IPS-18c (cell line): ENCODE measurements around the gene BCS1L.
A peak's percentile ranks its signal among the peaks of the same experiment; 100 is the strongest.

ENCODE experiments used
- H3K4me3 ChIP-seq: 2 replicates; pipeline ENCODE4 v1.7.0; 2013; ENCODE audit warnings: low read depth, mild to moderate bottlenecking, low read length, moderate library complexity; ENCODE audit not compliant: insufficient read depth
- H3K9me3 ChIP-seq: one replicate; pipeline ENCODE4 v1.6.1; 2013; ENCODE audit warnings: mild to moderate bottlenecking, low read length, moderate library complexity; ENCODE audit not compliant: control insufficient read depth, insufficient read depth

Gene BCS1L

DNA sequence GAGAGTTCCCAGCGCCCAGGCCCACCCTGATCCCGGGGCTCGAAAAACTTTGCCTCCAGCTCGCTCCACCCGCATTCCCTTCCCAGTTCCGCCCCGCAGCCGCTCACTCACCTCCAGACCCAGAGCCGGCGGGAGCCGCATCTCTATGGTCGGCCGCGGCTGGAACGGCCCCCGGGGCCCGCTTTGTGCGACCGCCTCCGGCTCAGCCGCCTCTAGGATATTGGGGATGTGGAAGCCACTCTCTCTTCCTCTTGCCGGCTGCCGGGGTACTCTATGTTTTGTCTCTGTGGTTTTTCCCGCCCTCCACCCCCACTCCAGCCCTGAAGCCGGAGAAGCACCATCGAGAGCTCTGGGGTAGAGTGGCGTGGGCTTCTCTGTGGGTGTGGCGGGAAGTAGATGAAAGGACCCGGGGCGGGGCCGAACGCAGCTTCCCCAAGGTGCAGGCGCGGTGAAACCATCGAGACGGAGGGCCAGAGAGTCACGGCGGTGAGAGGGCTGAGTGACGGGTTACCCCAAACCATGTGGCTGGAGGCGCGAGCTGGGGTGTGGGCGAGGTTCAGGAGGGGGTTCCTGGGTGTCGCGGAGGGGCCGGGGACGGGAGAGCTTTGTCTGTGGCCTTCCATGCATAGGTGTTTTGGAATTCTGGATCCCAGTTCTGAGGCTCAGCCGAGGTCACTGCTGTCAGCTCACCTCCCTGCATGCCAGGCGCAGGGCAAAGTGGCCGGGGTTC lies at the start of gene BCS1L, which contains the start of gene ZNF142:
BCS1L (plus strand) TSS at position 426 of the 730 bp plus-strand sequence. CDS start 1,305 bp downstream, outside the sequence.
ZNF142 (minus strand) TSS at position 366 of the 730 bp plus-strand sequence. CDS start 3,194 bp downstream, outside the sequence.
- Histone ChIP-seq H3K4me3 (peak within 1 kb of the TSS; percentile 95), H3K9me3 (no peaks in the 10 kb centered on the region)

GRCh38 chr2:218615868-218616315 lies 43.6 kb upstream of the BCS1L start:
- no peak overlapping the region for H3K4me3 ChIP-seq
- no peaks in the 10 kb centered on the region for H3K9me3 ChIP-seq

- Histone ChIP-seq H3K9me3 (no peaks in the 10 kb centered on the region), H3K4me3 (no peak overlapping the region)
These were observed 41.2 kb upstream of the BCS1L start for GRCh38 chr2:218618102-218618860.

- Histone ChIP-seq H3K4me3 (no peak overlapping the region), H3K9me3 (no peaks in the 10 kb centered on the region)
These were observed 38.5 kb upstream of the BCS1L start for GRCh38 chr2:218621007-218621406.

GRCh38 chr2:218622606-218623365 lies 36.7 kb upstream of the BCS1L start:
- H3K9me3 ChIP-seq: no peaks in the 10 kb centered on the region
- H3K4me3 ChIP-seq: no peak overlapping the region

DNA sequence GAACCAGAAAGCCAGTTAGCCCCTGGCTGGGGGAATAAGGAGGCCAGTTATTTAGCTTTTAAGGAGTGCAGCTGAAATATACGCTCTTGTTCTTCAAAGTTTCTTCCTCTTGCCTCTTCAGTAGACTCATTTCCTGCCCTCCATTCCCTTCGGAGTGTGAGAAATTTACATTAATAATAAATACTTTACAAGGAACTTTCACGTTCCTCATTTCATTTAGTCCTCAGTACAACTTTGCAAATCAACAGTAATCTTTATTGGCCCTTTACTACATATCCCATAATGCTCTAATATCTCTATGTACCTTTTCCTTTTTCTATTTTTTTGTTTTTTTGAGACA lies 36.1 kb upstream of the BCS1L start:
- H3K4me3 ChIP-seq: no peak overlapping the region
- no peaks in the 10 kb centered on the region for H3K9me3 ChIP-seq

DNA sequence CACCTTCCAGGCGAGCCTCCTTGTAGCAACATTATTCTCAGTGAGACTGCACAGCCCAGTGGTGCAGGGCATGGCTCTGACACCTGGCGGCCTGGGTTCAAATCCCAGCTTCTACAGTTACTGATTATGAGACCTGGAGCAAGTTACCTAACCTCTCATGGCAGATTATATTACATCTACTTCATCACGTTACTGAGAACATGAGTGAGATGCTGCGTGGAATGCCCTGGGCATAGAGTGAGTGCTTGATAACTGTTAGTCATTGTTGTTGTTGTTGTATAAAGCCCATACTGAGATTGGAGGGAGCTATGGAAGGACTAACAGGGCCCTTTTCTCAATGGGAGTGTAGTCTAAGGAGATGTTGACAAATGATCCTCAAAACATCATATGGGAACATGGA lies 33.1 kb upstream of the BCS1L start:
- no peak overlapping the region for H3K4me3 ChIP-seq
- H3K9me3 ChIP-seq: peaks cover 2% of the 10 kb centered on the region

DNA sequence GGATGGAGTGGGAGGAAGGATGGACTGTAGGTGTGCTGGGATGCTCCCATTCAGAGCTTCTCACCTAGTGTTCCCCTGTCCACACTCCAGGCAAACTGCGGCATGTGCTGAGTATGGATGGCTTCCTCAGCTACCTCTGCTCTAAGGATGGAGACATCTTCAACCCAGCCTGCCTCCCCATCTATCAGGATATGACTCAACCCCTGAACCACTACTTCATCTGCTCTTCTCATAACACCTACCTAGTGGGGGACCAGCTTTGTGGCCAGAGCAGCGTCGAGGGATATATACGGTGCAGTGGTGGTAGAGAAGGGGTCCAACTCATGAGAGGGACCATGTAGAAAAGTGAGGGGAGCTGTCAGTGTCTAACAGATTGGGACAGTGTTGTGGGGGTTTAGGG lies 31.5 kb upstream of the BCS1L start:
- Histone ChIP-seq H3K4me3 (no peak overlapping the region), H3K9me3 (peaks cover 2% of the 10 kb centered on the region)

GRCh38 chr2:218631837-218632236 lies 27.6 kb upstream of the BCS1L start:
- Histone ChIP-seq H3K9me3 (peaks cover 2% of the 10 kb centered on the region), H3K4me3 (no peak overlapping the region)

- no peak overlapping the region for H3K4me3 ChIP-seq
These were observed 23.8 kb upstream of the BCS1L start for GRCh38 chr2:218635719-218636118.

DNA sequence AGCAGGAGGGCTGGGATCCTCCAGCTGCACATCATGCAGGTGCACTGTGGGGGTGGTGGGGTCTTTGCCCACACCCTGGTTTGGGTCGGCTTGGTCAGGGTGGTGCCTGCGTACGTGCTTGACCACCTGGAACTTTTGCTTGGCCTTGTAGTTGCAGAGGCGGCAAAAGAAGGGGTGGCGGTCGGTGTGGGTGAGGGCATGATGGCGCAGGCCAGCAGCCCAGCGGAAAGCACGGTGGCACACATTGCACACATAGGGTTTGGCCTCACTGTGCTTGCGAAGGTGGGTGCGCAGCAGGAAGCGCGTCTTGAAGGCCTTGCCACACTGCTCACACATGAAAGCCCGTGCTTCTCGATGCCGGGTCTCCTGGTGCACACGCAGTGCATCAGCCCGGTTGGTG lies 21.1 kb upstream of the BCS1L start:
- Histone ChIP-seq H3K9me3 (peaks cover 2% of the 10 kb centered on the region), H3K4me3 (no peak overlapping the region)

More at GRCh38 chr2:218635719-218636118, 23.8 kb upstream of the BCS1L start:
- H3K9me3 ChIP-seq: peaks cover 2% of the 10 kb centered on the region

GRCh38 chr2:218642121-218642656 lies 17.3 kb upstream of the BCS1L start:
- peaks cover 2% of the 10 kb centered on the region for H3K9me3 ChIP-seq
- no peak overlapping the region for H3K4me3 ChIP-seq

DNA sequence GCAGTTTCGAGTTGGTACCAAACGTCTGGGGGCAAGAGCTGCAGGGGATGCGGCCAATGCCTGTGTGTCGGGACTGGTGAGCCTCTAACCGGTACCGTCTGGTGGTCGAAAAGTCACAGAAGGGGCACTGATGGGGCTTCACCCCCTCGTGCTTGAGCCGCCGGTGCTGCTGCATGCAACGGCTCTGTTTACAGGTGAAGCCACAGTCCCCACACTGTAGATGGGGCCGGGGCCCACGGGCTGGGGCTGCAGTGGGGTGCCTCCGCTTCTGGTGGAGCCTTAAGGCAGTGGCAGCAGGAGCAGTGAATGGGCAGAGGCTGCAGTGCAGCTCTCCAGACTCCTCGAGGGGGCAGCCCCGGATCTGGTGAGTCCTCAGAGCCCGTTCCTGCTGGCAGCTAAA lies 16.7 kb upstream of the BCS1L start:
- H3K4me3 ChIP-seq: no peak overlapping the region
- no peaks in the 10 kb centered on the region for H3K9me3 ChIP-seq

DNA sequence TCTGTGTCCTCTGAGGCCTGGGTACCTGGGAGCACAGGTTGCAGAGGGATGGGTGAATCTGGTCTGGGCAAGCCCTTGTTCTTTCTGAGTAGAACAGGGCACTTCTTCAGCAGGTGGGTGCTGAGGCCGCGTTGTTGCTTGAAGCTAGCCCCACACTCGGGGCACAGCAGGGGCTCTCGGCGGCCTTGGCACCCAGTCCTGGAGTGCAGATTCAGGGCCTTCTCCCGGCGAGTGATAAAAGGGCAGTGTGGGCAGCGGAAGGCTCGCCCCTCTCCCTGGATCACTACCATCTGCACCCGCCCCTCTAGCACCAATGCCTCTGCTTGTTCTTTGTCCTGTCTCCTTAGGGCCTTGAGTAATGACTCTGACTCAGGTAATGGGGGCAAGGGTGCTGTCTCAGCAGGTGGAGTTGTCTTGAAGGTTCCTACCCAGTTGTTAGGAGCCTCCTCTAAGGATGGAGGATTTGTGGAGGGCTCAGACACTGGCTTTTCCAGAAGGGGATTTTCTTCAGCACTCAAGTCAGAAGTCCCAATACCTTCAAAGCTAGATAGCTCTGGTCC lies 15.7 kb upstream of the BCS1L start:
- Histone ChIP-seq H3K4me3 (no peak overlapping the region), H3K9me3 (no peaks in the 10 kb centered on the region)

GRCh38 chr2:218644721-218645120 lies 14.8 kb upstream of the BCS1L start:
- no peak overlapping the region for H3K4me3 ChIP-seq

GRCh38 chr2:218645126-218645525 lies 14.4 kb upstream of the BCS1L start:
- Histone ChIP-seq H3K4me3 (no peak overlapping the region), H3K9me3 (no peaks in the 10 kb centered on the region)

More at GRCh38 chr2:218644721-218645120, 14.8 kb upstream of the BCS1L start:
- no peaks in the 10 kb centered on the region for H3K9me3 ChIP-seq
